Frontal cortex (tissue), 4 donors: ENCODE data around the gene SPTBN1. TPM values are rescaled to one million over a fixed set of nuclear protein-coding genes. Genes with fewer than 3 reads are reported as not detected.
A peak's percentile ranks its signal among the peaks of the same experiment; 100 is the strongest.

ENCODE experiments used
- DNase-seq, 2 donors: peaks; one replicate each; pipeline ENCODE4 v3.0.0; 2012; ENCODE audit warnings: low spot score in 2 of 2
- FAIRE-seq: peaks from 2 replicates; lab custom pipeline; 2012; peaks lifted over from hg19 to GRCh38; lab: Jason Lieb, UNC
- total RNA-seq: library from RNA; depleted of rRNA; stranded (reverse); fragments of >200 nt; gene quantifications from one replicate; pipeline ENCODE4 v1.2.3, GENCODE V29; 2014
- donor health status: control.
- donor health status: control.
- donor health status: control.

The SPTBN1 gene
- total RNA-seq, 1 donor from 2014 or later: 449 TPM

DNA sequence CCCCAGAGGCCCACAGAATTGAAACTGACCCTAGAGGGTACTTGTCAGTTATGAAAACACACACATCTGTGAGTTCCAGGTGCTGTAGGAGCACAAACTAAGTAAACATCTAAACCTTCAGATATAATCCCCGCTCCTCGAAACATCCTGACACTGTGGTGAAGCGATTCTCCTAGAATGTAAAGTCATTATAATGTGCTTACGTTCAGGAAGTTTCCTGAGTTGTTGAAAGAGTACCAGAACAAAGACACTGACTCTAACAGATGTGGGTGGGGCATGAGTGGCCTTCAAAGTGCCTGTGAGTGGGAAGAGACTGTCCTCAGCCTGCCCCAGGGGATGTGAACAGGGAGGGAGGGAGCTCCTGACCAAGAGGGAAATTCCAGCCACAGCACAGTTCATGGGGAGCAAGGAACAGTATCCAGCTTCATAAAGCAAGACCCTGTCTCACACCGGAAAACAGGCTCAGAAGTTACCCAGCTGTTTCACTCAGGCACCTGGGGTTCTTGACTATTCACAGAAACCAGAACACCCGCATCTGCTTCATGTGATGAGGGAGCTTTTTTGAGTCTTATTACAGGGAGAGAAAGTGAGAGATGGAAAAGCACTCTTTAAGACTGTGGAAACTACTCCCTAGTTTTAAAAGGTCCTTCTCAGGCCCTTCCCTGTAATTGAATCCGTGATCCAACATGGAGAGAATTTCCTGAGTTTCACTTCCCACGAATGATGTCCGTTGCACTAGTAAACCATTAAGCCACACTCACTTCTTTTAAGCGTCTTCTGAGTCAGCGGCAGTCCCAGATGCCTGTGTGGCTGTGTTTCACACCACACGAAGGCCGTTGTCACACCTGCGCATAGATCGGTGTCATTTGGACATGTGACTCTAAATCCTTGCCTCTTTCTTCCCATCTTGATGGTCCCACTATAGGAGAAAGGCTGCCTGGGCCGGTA lies 178.7 kb downstream of the SPTBN1 start:
- FAIRE-seq (no peak), DNase-seq (peak in 1 of 2 donors; percentile 56)

DNA sequence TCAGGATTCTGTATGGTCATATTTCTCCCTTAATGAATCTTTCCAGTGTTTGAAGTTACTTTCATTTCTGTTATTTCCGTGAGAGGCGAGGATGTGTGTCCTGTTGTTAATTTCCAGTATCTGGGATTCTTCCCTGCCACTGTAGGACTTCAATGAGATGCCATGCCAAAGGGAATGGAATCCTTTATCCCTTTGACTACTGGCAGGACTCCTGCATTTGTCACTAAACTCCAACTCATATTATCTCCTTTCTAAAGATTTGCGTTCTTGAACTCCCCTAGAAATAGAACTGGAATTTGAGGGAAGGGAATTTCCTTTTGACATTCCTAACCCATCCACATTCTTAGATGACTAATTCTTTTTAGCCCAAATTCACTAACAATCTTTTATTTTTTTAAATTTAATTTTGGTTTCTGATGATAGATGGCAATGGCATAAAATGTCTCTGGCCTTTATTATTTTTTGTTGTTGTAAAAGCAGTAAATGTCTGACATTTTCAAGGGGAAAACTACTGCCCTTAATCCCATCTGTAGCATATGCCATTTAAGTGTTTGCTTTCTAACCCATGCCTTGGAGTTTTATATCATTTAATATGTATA lies 179.5 kb downstream of the SPTBN1 start:
- FAIRE-seq: no peak
- no peak for DNase-seq

DNA sequence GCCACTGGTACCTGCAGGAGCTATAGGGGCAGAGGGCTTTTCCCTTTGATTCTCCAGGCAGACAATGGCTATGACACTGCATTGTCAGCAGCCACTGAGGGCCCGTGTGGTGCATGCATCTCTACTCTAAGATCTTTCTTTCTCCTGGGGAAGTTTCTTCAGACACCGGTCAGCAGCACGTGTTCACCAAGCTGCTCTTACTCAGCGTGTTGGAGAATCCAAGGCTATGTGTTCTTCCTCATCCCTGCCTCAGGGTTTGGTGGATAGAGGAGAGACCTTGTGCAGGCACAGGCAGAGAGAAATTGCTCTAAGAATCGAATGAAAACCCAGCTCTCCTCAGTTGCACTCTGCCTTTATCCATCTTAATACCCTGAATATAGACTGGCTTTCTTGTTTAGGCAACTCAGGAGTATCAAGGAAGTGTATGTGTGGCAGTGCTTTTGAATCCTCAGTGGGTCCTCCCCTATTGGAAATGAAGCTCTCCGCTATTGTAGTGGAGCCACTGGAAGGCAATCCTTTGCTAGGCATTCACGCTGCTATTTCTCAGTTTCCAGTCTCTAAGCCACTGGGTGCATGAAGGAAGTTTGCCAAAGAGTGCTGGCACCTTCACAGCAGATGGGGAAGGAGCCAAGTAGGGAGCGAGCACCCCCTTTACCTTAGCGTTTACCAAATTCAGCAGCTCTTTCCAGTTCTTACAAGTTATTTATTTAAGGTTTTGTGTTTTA lies 180.4 kb downstream of the SPTBN1 start:
- FAIRE-seq: no peak
- no peak for DNase-seq

DNA sequence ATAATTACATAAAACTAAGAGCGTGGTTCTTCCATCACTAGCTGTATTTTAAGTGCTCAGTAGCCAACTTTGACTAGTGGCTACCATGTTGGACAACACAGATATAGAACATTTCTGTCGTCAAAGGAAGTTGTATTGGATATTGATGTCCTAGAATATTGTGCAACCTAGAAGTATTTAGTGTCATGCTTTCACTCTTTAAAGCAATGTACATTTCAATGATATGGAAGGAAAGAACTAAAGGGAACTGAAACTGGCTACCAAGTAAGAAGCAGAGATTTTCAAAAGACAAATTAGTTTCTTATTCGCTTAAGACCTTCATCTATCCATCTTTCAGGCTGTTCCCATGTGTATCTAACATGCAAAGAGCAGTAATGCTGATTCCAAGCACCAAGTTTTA lies 182.0 kb downstream of the SPTBN1 start:
- DNase-seq: no peak
- no peak for FAIRE-seq

DNA sequence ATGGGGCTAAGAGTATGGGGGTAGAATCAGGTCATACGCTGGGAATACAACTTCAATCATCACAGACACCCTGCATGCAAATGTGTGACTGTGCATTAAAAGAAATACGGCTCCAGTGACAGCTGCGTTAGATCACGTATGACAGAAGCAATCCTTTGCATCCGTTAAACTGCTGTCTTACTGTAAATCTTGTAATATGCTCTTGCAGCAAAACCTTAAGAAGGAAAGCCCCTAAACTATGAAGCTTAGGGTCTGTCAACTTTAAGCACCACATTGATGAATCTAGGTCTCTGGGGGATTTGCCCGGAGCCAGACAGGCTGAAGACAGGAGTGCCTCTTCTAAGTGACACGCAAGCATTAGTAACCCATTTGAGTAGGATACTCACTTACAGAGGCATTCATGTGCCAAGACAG lies 182.7 kb downstream of the SPTBN1 start:
- FAIRE-seq (no peak), DNase-seq (no peak)

DNA sequence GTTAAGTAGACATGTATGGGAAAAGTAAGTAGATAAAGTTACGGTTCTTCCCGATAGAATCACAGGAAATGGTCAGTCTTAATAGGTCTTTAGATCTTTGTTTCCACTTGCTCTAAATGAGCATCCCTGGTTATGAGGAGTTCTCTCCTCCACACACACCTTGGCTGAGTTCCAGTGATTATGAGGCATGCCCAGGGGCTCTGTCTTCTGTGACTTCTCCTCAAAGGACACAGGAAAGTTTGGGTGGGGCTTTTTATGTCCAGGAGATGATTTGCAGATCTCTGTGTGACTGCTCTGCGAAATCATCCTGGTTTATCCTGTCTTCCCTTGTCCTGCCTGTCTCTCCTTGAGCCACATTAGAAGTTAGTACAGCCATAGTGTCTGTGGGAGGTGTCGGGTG lies 183.5 kb downstream of the SPTBN1 start:
- no peak for FAIRE-seq

DNA sequence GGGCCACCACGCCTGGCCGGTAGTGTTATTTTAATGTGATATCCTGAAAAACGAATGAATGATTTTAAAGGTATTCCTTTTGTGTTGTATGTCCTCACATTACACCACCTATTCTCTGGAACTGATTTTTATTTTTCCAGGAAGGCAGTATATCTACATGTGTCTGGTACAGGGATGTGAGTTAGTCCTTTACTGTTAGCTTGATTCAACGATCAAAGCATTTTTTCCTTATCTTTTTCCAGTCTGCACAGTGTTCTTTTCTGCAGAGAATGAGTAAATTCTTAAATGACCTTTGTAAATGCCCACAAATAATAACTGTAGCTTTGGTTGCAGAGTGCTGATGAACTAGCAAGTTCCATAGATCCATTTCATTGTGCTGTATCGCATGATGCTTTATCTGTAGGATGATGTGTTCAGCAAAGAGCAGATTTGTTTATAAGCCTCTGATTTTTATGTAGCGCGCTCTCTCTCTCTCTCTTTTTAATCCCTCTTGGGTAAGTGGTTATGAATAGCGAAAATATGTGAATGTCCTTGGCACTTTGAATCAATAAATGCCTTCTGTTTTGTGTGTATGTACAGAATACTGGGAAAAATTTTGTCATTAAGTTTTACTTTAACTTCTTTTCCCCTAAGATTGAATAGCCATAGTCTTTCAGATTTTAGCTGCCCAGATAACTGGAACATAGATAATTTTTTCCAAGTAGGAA lies 184.9 kb downstream of the SPTBN1 start:
- FAIRE-seq (no peak), DNase-seq (no peak)

More for the DNA sequence above, 183.5 kb downstream of the SPTBN1 start:
- DNase-seq: no peak

DNA sequence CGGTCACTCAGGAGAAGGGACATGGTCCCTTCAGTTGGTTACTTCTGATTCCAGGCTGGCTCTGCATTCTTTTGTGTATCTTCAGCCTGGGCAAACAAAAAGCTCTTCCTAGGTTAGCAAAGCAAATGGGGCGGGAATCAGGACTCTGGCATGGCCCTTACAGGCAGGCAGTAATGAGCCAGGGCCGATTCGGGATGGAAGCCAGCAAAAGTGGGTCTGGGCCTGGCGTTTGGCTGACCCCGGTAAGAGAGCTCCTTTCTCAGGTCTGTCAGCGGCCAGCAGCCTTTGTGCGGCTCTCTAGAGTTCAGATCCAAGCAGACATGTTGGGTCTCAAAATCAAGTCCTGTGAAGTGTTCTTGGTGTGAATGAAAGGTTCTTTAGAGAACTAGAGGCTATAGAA lies 185.9 kb downstream of the SPTBN1 start:
- FAIRE-seq (no peak), DNase-seq (no peak)

DNA sequence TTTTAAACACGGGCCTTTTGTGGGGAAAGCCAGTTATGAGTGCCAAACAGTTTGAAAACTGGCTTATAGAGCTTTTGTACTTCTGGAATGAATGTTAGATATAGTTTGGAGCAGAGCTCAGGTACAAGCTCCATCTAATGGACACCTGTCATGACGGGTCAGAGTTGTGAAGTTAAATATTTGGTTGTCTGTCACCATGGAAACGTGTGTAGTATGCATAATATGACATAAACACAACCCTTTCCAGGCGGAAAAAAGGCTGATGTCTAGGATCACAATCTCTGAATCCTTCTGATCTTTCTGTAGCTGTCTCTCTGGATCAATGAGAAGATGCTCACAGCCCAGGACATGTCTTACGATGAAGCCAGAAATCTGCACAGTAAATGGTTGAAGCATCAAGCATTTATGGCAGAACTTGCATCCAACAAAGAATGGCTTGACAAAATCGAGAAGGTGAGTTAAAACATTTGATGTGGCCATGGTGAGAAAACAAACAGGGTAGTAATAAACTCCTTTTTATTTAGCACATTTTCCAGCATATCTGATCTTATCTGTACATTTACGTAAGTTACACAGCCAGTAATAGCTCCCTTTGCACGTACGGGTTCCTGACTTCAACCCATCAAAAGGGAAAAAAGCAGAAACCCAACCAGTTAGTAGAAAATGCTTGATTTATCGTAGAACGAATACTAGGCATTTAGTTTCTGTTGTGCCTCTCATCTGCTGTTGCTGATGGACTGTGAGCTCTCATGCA lies 186.7 kb downstream of the SPTBN1 start:
- DNase-seq (no peak), FAIRE-seq (no peak)

DNA sequence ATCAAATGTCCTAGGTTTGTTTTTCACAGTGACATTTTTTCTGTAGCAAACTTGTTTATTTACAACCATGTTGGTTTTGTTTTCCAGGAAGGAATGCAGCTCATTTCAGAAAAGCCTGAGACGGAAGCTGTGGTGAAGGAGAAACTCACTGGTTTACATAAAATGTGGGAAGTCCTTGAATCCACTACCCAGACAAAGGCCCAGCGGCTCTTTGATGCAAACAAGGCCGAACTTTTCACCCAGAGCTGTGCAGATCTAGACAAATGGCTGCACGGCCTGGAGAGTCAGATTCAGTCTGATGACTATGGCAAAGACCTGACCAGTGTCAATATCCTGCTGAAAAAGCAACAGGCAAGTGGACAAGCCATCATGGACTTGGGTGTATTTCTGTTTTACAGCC lies 188.1 kb downstream of the SPTBN1 start:
- FAIRE-seq (no peak), DNase-seq (no peak)

DNA sequence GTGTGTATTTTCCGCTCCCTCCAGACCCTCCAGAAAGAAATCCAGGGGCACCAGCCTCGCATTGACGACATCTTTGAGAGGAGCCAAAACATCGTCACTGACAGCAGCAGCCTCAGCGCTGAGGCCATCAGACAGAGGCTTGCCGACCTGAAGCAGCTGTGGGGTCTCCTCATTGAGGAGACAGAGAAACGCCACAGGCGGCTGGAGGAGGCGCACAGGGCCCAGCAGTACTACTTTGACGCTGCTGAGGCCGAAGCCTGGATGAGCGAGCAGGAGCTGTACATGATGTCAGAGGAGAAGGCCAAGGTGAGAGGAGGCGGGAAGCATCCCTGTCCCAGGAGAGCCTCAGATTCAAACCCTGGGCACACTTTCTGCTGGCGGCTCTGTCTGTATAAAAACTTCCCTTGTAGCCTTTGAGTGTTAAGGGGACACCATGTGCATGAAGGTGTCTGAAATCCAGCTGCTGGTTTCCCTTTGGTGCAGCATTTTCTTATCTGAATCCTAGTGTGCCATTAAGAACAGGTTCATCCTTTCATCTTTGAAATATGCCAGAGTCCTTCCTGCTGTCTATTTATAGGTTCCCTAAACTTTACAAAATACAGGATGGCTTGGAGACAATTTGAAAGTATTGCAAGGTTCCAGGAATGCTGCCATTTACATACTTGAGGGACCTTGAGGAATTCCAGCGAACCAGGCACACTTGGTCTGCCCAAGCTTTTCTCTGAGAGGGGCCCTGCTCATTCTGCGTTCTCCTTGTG lies 190.2 kb downstream of the SPTBN1 start:
- DNase-seq: no peak
- FAIRE-seq: no peak

DNA sequence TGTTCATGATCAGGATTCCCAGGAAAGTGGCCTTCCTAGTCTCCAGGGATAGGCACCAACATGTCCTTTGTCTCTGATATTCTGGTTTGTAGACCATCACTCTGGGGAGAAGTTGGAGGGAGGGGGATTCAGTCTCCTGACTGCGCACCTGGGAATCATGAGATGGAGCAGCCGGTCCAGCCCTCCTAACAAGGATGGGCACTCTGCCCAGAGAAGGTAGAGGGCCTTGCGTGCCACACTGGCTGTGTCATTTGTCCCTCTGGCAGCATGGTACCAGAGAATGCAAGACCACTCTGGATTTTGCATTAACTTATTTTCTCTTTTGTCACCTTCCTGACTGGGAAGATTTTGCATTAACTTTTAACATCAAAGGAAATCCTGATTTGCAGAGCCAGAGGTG lies 192.1 kb downstream of the SPTBN1 start:
- FAIRE-seq (no peak), DNase-seq (no peak)

DNA sequence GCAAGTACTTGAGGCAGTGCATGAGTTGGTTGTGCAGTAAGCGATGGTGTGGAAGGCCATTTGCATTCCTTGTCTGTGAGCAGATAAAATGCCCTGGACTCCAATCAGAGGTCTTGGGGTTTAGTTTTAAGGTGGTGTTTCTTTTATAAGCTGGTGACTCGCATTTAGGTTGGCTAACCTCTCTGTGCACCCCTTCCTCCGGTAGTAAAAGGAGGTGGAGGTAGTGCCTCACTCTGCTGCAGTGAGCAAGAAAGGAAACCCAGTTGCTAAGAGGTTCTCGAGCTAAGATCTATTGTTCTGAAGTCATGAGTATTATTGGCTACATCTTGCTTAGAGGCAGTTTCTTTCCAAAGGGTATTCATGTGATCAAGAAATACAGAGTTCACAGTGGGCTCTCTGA lies 193.1 kb downstream of the SPTBN1 start:
- FAIRE-seq (no peak), DNase-seq (no peak)

DNA sequence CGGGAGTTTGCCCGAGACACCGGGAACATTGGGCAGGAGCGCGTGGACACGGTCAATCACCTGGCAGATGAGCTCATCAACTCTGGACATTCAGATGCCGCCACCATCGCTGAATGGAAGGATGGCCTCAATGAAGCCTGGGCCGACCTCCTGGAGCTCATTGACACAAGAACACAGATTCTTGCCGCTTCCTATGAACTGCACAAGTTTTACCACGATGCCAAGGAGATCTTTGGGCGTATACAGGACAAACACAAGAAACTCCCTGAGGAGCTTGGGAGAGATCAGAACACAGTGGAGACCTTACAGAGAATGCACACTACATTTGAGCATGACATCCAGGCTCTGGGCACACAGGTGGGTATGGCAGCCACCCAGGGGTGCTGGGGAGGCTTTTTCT lies 193.5 kb downstream of the SPTBN1 start:
- FAIRE-seq: no peak
- no peak for DNase-seq

DNA sequence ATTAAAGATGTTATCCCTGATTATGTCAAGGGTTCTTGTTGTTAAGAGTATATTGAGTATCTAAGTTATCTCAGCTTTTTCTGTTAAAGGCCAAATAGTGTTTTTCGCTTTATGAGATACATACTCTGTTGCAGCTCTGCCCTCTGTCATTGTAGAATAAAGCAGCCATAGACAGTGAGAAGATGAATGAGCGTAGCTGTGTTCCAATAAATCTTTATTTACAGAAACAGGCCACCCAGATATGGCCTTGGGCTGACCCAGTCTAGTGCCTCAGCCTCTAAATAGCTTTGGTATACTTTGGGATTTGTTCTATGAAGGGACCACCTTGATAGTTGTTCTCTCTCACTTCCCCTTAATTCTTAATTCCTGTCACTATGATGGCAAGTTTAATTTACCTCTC lies 194.5 kb downstream of the SPTBN1 start:
- no peak for DNase-seq
- no peak for FAIRE-seq

DNA sequence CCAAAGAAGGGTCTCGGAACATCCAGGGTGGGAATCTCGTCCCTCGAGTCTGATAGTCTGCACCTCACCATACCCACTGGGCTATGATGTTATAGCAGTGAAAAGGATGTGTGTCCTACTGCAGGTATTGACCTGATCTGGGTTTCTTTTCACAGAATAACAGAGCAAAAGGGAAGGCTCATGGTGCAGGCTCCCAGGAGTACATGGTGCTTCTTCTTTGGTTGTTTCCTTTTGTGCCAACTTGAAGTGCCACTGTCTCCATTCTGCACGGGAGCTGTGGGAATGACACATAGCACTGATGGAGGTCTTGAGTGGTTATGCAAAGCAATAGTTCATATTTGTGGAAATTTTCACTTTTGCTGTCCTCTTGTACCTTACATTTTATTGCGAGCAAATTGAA lies 195.2 kb downstream of the SPTBN1 start:
- FAIRE-seq (no peak), DNase-seq (no peak)

DNA sequence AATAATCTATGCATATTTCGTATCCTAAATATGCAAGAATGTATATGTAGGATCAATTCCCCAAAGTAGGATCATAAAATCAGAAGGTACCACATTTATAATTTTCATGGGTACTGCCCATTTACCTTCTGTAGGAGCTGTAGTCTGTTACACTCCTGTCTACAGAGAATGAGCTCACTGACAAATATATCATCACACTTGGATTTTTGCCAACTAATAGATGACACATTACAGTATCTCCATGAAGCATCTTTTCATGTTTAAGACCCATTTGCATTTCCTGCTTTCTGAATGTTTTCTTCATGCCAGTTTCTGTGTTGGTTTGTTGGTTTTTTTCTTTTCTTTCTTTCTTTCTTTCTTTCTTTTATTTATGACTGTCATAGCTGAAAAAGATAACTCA lies 196.4 kb downstream of the SPTBN1 start:
- DNase-seq: no peak
- FAIRE-seq: no peak

DNA sequence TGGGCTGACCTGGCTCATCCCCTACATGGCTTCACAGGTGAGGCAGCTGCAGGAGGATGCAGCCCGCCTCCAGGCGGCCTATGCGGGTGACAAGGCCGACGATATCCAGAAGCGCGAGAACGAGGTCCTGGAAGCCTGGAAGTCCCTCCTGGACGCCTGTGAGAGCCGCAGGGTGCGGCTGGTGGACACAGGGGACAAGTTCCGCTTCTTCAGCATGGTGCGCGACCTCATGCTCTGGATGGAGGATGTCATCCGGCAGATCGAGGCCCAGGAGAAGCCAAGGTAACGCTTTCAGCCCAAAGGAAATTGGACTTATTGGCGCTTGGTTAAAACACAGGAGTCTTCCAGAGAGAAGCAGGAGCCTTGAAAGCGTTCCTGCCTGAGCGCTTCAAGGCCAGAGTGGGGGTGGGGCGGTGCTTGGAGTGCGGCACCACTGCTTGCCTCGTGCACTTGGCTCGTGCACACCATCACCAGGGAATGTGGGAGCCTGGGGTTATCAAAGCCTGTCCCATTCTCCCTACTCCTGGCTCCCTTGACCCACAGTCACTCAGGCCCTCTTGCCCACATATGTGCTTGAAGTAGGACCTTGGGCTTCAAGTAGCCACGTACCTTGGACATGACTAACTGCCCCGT lies 197.6 kb downstream of the SPTBN1 start:
- FAIRE-seq (no peak), DNase-seq (no peak)
